Keratinocyte (primary cell): ENCODE data around the gene LYPD6B.

Experiments
- CTCF ChIP-seq, 3 experiments: IDR thresholded peaks in 1 of 3; conservative IDR thresholded peaks in 1 of 3; optimal IDR thresholded peaks in 1 of 3; 2 replicates in 2 of 3; 3 replicates in 1 of 3; pipeline versions ENCODE3 to v1.5.1; 2011; ENCODE audit warnings: low read length in 3 of 3, mild to moderate bottlenecking in 3 of 3, moderate library complexity in 2 of 3, control low read depth in 1 of 3, inconsistent platforms in 1 of 3; ENCODE audit not compliant: insufficient read depth in 2 of 3; ENCODE audit errors: extremely low read depth in 1 of 3
- EZH2 ChIP-seq: IDR thresholded peaks from one replicate; pipeline ENCODE4 v1.6.1; 2012; ENCODE audit warnings: inconsistent platforms, mild to moderate bottlenecking, low read length, moderate library complexity

GRCh38 chr2:149167941-149168340 is 129.4 kb downstream of the LYPD6B start:
- TF ChIP-seq CTCF (optimal IDR thresholded peaks at IDR 0.05 in 1 of 3, IDR thresholded peaks at IDR 0.05 in 1 of 3, conservative IDR thresholded peaks at IDR 0.05 in 1 of 3; ENCODE audit: extremely low read depth in 1 of 3, insufficient read depth in 2 of 3, low read length in 3 of 3) (no peak), EZH2 (no peak)
